B cell (primary cell): ENCODE data around the gene KLRC3. TPM values are rescaled to one million over a fixed set of nuclear protein-coding genes. Genes with fewer than 3 reads are reported as not detected.

Experiments
- ATAC-seq: fragments of 200-7000 bp; cut with Tn5 transposase; one replicate; pipeline ENCODE4 v1.10.0; 2021; ENCODE audit warnings: low read depth, mild to moderate bottlenecking, moderate number of reproducible peaks, moderate library complexity
- CTCF ChIA-PET: fragments of 350-600 bp; sonication (Branson Sonifier 250); formaldehyde crosslinking; loops from one replicate; lab custom pipeline; 2021; ENCODE audit warnings: antibody characterized with exemption, inconsistent platforms; lab: Charles Lee
- POLR2A ChIA-PET: fragments of 350-600 bp; sonication (Branson Sonifier 250); formaldehyde crosslinking; loops from one replicate; lab custom pipeline; 2021; ENCODE audit warnings: antibody characterized with exemption; lab: Charles Lee
- DNase-seq: peaks from one replicate; pipeline ENCODE4 v3.0.0; 2013
- H2AFZ ChIP-seq: 2 replicates; pipeline ENCODE4 v1.6.1; 2012; ENCODE audit warnings: mild to moderate bottlenecking, low read depth, low read length; ENCODE audit not compliant: insufficient read depth, poor library complexity, severe bottlenecking
- H3K27ac ChIP-seq, 2 donors: 1 replicate in 1 of 2; 2 replicates in 1 of 2; pipeline ENCODE4 v1.5.1; 2012 to 2013; ENCODE audit warnings: low read length in 2 of 2, mild to moderate bottlenecking in 2 of 2, moderate library complexity in 1 of 2
- H3K27me3 ChIP-seq, 4 experiments: fragments of 200-600 bp in 1 of 4; sonication (generic) in 1 of 4; replicated peaks in 1 of 4; 1 replicate in 2 of 4; 2 replicates in 2 of 4; pipeline versions ENCODE4 v1.6.1 to v1.7.0; 2013 to 2016; ENCODE audit warnings: low read length in 3 of 4, mild to moderate bottlenecking in 2 of 4, mixed read lengths in 1 of 4, moderate library complexity in 1 of 4; ENCODE audit not compliant: insufficient read depth in 4 of 4, control insufficient read depth in 3 of 4; ENCODE audit errors: control extremely low read depth in 1 of 4
- H3K36me3 ChIP-seq, 2 experiments: replicated peaks in 1 of 2; 1 replicate in 1 of 2; 2 replicates in 1 of 2; pipeline versions ENCODE4 v1.6.1 to v1.7.1; 2013; ENCODE audit warnings: low read length in 1 of 2; ENCODE audit not compliant: insufficient read depth in 2 of 2, control insufficient read depth in 1 of 2; ENCODE audit errors: control extremely low read depth in 1 of 2, extremely low read depth in 1 of 2
- H3K4me1 ChIP-seq, 2 donors: fragments of 200-600 bp in 1 of 2; sonication (generic) in 1 of 2; 1 replicate in 1 of 2; 2 replicates in 1 of 2; pipeline versions ENCODE4 v1.5.1 to v1.6.1; 2013 to 2017; ENCODE audit warnings: low read length in 2 of 2; ENCODE audit not compliant: control insufficient read depth in 2 of 2, insufficient read depth in 2 of 2
- H3K4me2 ChIP-seq: replicated peaks from 2 replicates; pipeline ENCODE3; 2012; ENCODE audit warnings: mild to moderate bottlenecking, low read depth, low read length; ENCODE audit not compliant: poor library complexity, severe bottlenecking
- H3K4me3 ChIP-seq, 5 experiments: fragments of 200-600 bp in 1 of 5; sonication (generic) in 1 of 5; 1 replicate in 3 of 5; 2 replicates in 2 of 5; pipeline versions ENCODE4 v1.5.1 to v1.7.0; 2011 to 2016; ENCODE audit warnings: low read length in 4 of 5, mild to moderate bottlenecking in 4 of 5, low read depth in 2 of 5, control low read depth in 1 of 5, moderate library complexity in 1 of 5; ENCODE audit not compliant: insufficient read depth in 1 of 5; ENCODE audit errors: control extremely low read depth in 1 of 5, extremely low read depth in 1 of 5
- H3K79me2 ChIP-seq: fragments of 200-600 bp; sonication (generic); one replicate; pipeline ENCODE4 v1.6.0; 2016; ENCODE audit warnings: low read length; ENCODE audit not compliant: control insufficient read depth, insufficient read depth
- H3K9ac ChIP-seq: fragments of 200-600 bp; sonication (generic); 2 replicates; pipeline ENCODE4 v1.6.1; 2017; ENCODE audit warnings: mild to moderate bottlenecking, low read length, moderate library complexity
- H3K9me3 ChIP-seq, 3 donors: one replicate each; pipeline versions ENCODE4 v1.6.1 to v1.7.1; 2013; ENCODE audit warnings: low read length in 2 of 3; ENCODE audit not compliant: control insufficient read depth in 2 of 3, insufficient read depth in 1 of 3; ENCODE audit errors: control extremely low read depth in 1 of 3
- H4K20me1 ChIP-seq: 2 replicates; pipeline ENCODE4 v1.6.0; 2012; ENCODE audit warnings: mild to moderate bottlenecking, low read length; ENCODE audit not compliant: insufficient read depth, control insufficient read depth, poor library complexity, severe bottlenecking
- H3K27ac Mint-ChIP-seq: one replicate; pipeline ENCODE4 v1.8.0; 2021; ENCODE audit warnings: mixed read lengths
- H3K27me3 Mint-ChIP-seq: one replicate; pipeline ENCODE4 v1.8.0; 2021; ENCODE audit warnings: mixed read lengths
- H3K4me1 Mint-ChIP-seq: one replicate; pipeline ENCODE4 v1.8.0; 2021; ENCODE audit warnings: mixed read lengths
- H3K4me3 Mint-ChIP-seq: one replicate; pipeline ENCODE4 v1.8.0; 2021; ENCODE audit warnings: mixed read lengths
- H3K9me3 Mint-ChIP-seq: one replicate; pipeline ENCODE4 v1.8.0; 2022; ENCODE audit warnings: mixed read lengths; ENCODE audit not compliant: insufficient read depth
- EZH2 ChIP-seq: IDR thresholded peaks from 2 replicates; pipeline ENCODE4 v1.6.1; 2012; ENCODE audit warnings: borderline replicate concordance, low read depth, mild to moderate bottlenecking, moderate library complexity, low read length; ENCODE audit not compliant: insufficient read depth, poor library complexity, severe bottlenecking
- WGBS: methylation state at CpG from one replicate; pipeline ENCODE4 v1.1.5; 2013; ENCODE audit warnings: missing lambda C conversion rate; ENCODE audit not compliant: insufficient coverage; 5-methylcytosine and 5-hydroxymethylcytosine counted together
- intact Hi-C: fragments of 100-400 bp; cut with micrococcal nuclease; formaldehyde crosslinking; loops from one replicate; pipeline ENCODE4 v1.10.0; 2022
- polyA plus RNA-seq: library from polyadenylated mRNA; depleted of rRNA; stranded (reverse); fragments of >200 nt; gene quantifications from 2 replicates; pipeline ENCODE4 v1.2.3, GENCODE V29; 2012
- total RNA-seq, 2 donors: library from RNA; stranded (reverse); fragments of 120-200 nt in 1 of 2; gene quantifications; 1 replicate in 1 of 2; 2 replicates in 1 of 2; pipeline versions ENCODE4 v1.2.3 to v1.2.4, GENCODE V29; 2013 to 2022
- TF ChIP-seq, protein P1 (sequence below): fragments of 200-600 bp; IDR thresholded peaks from one replicate; pipeline ENCODE4 v1.8.0; 2022; ENCODE audit warnings: antibody characterized with exemption, mild to moderate bottlenecking

KLRC3 gene
- total and polyA plus RNA-seq, 2 donors (not counting 1 experiment from before 2014, with no cell fraction given), result not detected

DNA sequence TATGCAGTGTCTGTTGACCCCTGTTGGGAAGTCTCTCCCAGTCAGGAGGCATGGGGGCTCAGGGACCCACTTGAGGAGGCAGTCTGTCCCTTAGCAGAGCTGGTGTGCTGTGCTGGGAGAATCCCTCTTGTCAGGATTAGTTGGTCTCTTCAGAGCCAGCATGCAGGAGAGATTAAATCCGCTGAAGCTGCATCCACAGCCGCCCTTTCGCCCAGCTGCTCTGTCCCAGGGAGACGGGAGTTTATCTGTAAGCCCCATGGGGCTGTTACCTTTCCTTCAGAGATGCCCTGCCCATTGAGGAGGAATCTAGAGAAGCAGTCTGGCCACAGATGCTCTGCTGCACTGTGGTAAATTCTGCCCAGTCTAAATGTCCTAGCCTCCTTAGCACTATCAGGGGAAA is 45.9 kb upstream of the KLRC3 start:
- ATAC-seq (no peak), DNase-seq (no peak)
- WGBS, result 86% methylated on average over 4 of the region's 4 CpGs
- TF ChIP-seq EZH2, result no peak
- TF ChIP-seq, protein P1, sequence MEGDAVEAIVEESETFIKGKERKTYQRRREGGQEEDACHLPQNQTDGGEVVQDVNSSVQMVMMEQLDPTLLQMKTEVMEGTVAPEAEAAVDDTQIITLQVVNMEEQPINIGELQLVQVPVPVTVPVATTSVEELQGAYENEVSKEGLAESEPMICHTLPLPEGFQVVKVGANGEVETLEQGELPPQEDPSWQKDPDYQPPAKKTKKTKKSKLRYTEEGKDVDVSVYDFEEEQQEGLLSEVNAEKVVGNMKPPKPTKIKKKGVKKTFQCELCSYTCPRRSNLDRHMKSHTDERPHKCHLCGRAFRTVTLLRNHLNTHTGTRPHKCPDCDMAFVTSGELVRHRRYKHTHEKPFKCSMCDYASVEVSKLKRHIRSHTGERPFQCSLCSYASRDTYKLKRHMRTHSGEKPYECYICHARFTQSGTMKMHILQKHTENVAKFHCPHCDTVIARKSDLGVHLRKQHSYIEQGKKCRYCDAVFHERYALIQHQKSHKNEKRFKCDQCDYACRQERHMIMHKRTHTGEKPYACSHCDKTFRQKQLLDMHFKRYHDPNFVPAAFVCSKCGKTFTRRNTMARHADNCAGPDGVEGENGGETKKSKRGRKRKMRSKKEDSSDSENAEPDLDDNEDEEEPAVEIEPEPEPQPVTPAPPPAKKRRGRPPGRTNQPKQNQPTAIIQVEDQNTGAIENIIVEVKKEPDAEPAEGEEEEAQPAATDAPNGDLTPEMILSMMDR, result no peak
- Histone ChIP-seq H3K9me3 (peaks cover 0 to 3% (median 0%) of the 10 kb centered on the region in 3 donors), H3K9ac (no peak overlapping the region), H3K79me2 (no peaks in the 10 kb centered on the region), H3K4me1 (peaks cover 0 to 3% of the 10 kb centered on the region in 2 donors), H3K4me2 (no peak overlapping the region), H3K27ac (no peak overlapping the region), H3K27me3 (no peaks in the 10 kb centered on the region), H3K4me3 (no peak overlapping the region), H3K36me3 (no peaks in the 10 kb centered on the region), H2AFZ (no peak overlapping the region), H4K20me1 (no peaks in the 10 kb centered on the region)
- H3K27ac Mint-ChIP-seq, result no peak overlapping the region
- no peak overlapping the region for H3K4me3 Mint-ChIP-seq
- intact Hi-C loops, result no loop called here
- CTCF ChIA-PET, result no interaction called here
- no peaks in the 10 kb centered on the region for H3K9me3 Mint-ChIP-seq
- H3K27me3 Mint-ChIP-seq, result peaks cover 37% of the 10 kb centered on the region
- POLR2A ChIA-PET, result no interaction called here
- H3K4me1 Mint-ChIP-seq, result no peaks in the 10 kb centered on the region

DNA sequence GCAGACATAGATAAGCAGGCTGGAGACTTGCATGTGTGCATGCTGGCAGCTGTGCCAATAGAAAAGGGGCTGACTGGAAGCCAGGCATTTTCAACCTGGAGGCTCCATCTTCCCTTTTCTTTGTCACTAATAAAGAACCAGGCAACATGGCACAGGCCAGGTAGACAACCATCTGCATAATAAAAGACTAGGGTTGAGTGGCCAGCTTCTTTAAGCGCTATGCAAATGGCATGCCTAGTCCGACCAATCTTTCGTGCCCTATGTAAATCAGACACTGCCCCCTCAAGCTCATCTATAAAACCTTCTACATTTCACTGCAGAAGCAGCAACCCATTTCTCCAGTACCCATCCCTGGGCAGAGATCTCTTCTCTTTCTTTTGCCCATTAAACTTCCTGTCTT is 37.4 kb upstream of the KLRC3 start:
- Mint-ChIP-seq H3K9me3 (peaks cover 16% of the 10 kb centered on the region), H3K4me3 (no peak overlapping the region), H3K27me3 (peaks cover 5% of the 10 kb centered on the region), H3K27ac (no peak overlapping the region), H3K4me1 (no peaks in the 10 kb centered on the region)
- no peaks in the 10 kb centered on the region for H3K79me2 ChIP-seq
- no peaks in the 10 kb centered on the region for H4K20me1 ChIP-seq
- H3K27ac ChIP-seq, result no peak overlapping the region
- intact Hi-C loops, result no loop called here
- H3K27me3 ChIP-seq, result no peaks in the 10 kb centered on the region
- POLR2A ChIA-PET, result no interaction called here
- TF ChIP-seq, protein P1, result no peak
- TF ChIP-seq EZH2, result no peak
- CTCF ChIA-PET, result no interaction called here
- peaks cover 4 to 18% (median 8%) of the 10 kb centered on the region in 3 donors for H3K9me3 ChIP-seq
- no peak overlapping the region for H3K9ac ChIP-seq
- no peak overlapping the region for H2AFZ ChIP-seq
- ATAC-seq (no peak), DNase-seq (no peak)
- H3K4me3 ChIP-seq, result no peak overlapping the region
- WGBS, result 89% methylated on average over 3 of the region's 3 CpGs
- H3K4me1 ChIP-seq, result no peaks in the 10 kb centered on the region
- H3K4me2 ChIP-seq, result no peak overlapping the region
- H3K36me3 ChIP-seq, result no peaks in the 10 kb centered on the region
